A204.1 (cell line): ENCODE data around the gene CDC42SE2.
"Not testable (repeated sequence)": the region's sequence is repeated elsewhere in the genome, so short reads cannot be mapped to it uniquely, and the experiment has no call there.

Experiments used
- FAIRE-seq: peaks from 2 replicates; lab custom pipeline; 2012; peaks lifted over from hg19 to GRCh38; lab: Jason Lieb, UNC

Gene CDC42SE2

DNA sequence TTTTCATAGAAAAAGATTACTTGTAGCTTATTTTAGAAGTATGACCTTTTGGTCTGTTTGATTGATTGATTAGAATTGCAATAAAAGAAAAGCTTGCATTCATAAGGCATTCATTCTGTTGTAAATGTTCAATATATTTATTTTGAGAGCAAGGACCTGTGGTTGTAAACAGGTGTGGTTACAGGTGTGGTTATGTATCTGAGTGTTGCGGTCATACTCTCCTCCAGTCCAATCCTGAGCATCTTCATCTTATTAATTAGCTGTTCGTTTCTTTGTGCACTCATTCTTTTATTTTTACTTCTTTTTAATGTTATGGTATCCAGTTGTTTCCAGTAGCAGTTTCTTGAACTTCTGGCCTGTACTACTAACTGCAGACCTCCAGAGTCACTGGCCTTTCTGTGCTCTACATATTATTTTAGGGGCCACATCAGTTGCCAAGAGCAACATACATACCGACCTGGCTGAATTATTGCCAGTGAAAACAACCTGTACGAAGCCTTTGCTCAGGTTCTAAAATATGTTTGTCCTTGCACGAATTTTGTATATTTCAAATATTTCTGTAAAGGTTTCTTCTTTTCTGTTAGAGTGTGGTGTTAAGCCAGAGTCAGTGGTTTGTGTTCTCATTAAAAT, 128.7 kb downstream of the CDC42SE2 start:
- no peak for FAIRE-seq

DNA sequence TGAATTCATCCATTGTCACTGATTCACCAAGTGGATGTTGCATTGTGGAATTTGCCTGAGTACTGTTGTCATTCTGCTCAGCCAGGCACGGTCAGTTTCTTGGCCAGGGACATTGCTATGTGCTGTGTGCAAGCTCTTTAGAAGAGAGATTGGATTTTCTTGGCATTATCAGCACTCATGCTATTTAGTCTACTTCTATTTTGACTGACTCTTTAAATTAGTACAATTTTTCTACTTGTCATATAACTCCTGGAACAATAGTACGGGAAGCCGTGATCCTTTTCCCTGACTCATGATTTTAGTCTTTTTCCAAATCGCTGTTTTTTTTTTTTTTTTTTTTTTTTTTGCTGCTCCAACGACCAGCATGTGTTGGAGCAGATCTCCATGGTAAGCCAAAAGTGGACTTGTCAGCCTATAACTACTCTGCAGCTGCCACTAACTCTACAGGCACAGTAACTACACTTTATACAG, 129.7 kb downstream of the CDC42SE2 start:
- no peak for FAIRE-seq

DNA sequence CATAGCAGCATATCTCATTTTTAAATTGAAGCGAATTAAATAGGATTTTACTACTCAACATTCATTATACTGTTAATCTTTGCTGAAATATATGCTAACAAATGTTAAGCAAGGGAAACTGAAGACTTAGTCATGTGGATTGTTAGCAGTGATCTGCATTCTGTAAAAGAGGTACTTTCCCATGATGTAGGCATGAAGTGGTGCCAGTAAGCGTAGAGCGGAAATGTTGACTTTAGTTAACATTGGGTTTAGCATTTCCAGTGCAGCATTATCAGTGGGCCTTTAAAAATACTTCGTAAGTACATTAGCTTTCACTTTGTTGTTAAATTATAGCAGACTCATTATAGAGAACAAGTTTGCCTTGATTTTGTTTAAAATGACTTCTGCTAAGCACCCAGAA, 130.3 kb downstream of the CDC42SE2 start:
- FAIRE-seq, result no peak

DNA sequence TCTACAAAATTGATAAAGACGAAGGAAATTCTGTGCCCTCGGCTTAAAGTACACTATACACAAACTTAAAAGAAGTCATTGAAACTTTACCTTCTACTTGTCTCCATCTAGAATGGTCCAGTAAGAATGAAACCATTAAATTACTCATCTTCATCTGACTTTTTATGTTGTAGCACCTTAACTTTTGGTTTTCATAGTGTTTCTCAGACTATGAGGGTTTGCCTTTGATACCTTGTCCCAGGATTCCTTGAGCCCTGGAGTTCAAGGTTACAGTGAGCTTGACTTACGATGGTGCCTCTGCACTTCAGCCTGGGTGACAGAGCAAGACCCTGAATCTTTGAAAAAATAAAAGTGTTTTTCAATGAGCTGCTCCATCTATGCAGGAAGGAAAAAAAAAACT, 132.2 kb downstream of the CDC42SE2 start:
- no peak for FAIRE-seq

DNA sequence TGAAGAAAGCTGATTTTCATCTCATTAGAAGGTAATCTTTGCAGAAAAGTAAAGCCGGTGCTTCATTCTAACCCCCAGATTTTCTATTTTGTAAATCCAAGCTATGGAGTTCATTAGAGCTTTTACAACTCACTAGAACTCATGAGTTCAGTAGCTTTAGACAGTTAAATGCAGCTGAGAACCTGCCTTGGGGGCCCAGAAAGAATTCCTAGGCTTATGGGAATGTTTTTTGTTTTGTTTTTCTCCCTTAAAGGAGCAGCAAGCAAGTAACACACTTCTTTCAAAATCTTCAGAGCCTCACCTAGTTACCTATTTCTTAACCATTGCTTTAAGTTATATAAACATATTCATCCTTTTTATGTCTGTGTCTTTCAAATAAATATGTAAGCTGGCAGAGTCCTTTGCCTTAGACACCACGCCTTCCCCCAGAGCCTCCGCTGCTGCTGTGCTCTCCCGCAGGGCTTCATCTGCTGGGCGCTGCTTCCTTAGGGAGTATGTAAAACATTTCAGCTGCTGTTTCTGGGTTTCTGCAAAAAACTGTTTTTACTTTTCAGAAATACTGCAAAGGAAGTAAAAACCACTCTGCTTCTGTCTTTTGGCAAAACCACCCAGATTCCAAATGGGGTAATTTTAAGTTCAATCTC, 132.9 kb downstream of the CDC42SE2 start:
- no peak for FAIRE-seq

DNA sequence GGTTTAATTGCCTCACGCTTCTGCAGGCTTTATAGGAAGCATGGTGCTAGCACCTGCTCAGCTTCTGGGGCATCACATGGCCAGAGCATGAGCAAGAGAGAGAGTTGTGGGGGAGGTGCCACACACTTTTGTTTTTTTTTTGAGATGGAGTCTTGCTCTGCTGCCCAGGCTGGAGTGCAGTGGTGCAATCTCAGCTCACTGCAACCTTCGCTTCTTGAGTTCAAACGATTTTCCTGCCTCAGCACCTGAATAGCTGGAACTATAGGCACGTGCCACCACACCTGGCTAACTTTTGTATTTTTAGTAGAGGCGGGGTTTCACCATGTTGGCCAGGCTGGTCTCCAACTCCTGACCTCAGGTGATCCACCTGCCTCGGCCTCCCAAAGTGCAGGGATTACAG, 135.2 kb downstream of the CDC42SE2 start:
- FAIRE-seq, result not testable (repeated sequence)

DNA sequence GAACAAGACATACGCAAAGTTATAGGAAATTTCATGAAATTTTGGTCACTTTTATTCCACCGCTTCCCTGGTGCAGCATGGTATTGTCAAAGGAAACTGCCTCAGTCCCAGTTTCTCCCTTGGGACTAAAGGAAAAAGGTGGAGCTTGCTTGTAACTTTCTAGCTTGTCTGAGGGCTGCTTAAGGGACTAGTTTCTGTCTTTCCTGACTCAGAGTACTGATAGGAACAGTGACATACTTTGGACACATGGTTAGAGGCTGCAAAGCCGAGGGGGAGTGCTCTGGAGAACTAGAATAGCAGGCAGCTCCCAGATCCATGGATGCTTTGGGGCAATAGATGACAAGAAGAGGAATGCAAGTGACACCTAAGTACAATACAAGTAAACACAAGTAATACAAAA, 136.7 kb downstream of the CDC42SE2 start:
- no peak for FAIRE-seq

DNA sequence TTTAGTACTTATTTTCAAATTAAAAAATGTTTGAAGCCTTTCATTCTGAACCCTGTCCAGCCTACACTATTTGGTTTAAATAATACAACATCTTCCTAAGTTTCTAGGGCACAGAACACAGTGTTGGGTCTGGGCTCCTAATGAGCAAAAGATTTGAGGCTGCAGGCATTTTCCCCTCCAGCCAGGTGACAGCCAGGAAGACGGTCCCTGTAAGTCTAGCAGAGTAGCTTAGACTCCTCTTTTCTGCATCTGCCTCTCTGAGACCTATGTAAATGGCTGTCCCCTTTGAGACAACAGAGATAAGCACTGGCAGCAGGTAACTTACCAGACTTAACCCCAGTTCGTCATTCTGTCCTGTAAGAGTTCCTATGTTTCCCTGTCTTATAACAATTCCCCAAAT, 141.8 kb downstream of the CDC42SE2 start:
- FAIRE-seq, result no peak

DNA sequence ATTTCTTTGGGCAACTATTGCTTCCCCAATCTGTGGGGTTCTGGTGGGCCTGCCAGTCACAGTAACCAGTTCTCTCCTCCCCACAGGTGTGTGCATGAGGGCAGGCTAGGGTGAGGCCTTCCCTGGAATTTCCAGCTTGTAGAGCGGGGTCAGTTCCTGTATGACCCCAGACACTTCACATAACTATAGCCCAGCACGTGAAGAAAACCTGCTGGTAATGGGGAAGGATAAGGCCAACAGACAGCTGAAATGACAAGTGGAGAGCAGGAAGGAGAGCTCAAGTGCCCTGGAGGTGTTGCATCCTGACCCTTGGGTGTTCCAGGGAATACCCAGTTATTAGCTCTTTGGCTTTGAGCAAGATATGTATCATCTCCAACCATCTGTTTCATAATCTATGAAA, 142.2 kb downstream of the CDC42SE2 start:
- FAIRE-seq, result no peak

DNA sequence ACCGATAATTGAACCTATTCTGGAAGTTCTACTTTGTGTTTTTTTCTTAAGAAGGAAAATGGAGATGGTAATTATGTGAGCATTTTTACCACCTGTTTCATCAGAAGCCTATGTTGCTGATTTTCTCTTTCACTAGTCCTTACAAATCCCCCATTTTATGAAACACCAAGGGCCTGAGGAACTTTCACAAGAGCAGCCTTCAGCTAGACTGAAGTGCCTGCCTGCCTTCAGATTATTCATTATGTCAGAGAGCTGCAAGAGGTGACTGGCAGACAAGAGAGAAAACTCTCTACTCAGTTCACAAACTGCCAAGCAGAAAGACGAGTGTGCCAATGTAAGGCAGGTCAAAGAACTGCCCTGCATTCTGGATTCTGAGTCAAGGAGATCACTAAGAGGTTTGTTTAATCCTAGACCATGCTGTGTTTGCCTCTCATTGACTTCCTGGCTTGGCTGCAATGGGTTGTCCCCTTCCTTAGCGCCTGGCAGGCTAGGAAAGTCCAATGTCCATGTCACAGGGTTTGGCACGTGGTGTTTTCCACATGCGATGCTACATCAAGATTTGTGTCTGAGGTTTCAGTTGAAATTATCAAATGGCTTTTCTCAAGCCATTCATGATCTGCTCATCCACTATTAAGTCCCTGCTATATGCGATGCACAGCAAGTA, 143.3 kb downstream of the CDC42SE2 start:
- no peak for FAIRE-seq

DNA sequence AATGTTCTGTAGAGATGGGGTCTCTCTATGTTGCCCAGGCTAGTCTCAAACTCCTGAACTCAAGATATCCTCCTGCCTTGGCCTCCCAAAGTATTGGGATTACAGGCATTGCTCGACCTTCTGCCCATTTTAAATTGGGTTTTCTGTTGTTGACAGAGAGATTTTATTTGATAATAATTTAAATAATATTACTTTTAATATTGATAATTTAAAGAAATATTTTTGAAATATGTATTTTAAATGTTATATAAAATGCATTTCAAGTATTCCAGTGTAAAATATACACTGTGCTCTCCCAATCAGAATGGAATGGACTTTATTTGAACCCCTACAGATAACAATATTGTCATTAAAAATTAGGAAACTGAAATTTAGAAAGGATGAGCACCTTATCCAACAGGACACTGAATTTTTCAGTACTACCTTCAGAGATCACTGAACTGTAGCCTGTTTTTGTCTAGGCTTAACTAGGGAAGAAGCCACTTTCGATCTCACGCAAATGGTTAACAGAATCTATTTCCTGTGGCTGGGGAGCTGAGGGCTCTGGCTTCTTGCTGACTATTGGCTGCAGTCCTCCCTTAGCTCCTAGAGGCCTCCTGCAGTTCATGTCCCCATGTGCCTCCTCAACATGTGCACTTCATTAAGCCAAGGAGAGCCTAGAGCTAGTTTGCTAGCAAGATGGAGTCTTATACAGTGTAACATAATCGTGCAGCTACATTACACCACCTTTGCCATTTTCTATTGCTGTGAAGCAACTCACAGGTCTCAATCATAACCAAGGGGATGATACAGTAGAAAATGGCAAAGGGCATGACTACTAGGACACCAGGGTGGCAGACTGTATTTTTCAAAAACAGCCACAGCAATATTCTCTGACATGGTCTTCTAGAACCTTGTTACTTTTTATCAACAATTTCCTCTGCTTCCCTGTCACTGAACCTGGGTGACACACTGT, 150.0 kb downstream of the CDC42SE2 start:
- FAIRE-seq, result no peak

DNA sequence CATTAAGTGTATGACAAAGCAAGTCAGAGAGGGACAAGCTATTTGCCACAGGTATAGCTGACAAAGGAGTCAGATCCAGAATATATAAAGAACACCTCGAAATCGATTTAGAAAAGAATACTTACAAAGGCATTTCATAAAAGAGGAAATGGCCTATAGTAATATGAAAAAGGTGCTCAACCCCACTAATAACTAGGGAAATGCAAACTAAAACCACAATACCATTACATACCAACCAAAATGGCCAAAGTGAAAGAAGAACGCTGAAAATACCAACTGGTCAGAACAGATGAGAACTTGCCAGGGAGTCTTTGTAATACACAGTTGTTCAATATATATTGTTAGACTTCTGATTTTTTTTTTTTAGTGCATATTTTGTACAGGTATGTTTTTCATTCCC, 152.9 kb downstream of the CDC42SE2 start:
- FAIRE-seq, result no peak

DNA sequence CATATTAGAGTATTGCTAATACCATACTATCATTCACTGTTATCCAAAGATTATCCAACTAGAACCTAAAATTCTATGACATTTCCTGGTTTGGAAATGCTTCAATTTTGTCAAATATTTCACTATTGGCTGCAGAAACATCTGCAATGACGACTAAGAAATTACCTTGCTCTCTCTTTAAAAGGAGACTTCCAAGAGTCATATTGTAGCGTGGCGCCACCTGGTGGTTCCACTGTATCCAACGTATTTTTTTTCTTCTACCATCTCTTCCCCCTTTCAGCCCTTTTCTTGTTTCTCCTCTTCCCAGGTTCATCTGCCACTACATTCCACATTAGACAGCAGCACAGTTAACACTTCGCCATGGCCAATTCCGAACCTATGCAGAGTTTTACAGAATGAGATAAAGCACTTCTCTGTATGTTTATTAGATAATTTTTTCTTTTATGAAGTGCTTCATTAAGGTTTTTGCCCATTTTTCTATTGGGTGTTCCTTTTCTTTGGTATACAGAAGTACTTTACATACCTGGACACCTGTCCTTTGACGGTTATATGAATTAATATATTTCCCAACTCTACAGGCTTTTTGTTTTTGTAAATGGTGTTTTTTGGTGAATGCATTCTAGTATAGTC, 153.5 kb downstream of the CDC42SE2 start:
- peak; percentile 92 for FAIRE-seq

DNA sequence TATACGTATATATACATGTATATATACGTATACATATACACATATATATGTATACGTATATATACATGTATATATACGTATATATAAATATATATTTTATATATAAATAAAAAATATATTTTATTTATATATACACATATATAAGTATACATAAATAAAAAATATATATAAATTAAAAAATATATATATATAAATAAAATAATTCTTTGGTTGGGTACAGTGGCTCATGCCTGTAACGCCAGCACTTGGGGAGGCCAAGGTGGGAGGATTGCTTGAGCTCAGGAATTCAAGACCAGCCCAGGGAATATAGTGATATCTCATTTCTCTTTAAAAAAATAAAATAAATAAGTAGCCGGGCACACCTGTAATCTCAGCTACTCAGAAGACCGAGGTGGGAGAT, 155.0 kb downstream of the CDC42SE2 start:
- peak; percentile 97 for FAIRE-seq

DNA sequence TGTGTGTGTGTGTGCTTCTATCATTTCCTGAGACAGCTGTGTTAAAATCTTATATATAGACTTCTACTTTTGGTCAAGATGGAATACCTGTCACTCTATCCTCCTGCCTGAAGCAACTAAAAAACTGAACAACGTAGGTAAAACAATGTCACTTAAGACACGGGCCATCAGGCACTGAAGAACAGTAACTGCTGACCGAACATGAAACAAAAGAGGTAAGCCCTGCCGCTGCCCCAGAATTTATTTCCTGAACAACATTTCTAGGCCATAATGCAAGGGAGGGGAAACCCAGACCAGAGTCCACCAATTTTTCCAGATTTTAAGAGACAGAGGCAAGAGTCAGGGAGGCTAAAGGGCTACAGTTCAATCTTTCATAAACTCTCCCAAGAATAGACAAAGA, 156.0 kb downstream of the CDC42SE2 start:
- FAIRE-seq, result no peak

DNA sequence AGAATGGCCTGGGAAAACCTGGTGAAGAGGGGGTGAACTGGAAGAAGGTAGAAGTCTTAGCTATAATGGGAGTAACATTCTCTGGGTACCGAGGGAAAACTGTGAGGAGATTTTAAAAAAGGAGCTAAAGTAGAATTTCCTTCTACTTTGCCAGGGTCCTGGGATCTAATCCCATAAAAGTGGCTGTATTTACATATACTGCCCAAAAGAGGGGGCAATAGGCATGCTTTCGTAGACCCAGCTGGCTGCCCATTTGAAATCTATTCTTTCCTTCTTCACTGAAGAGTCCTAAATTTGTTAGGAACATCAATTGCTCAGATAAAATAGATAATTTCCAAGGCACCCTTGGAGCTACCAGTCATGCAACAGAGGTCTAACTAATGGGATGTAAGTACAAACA, 159.2 kb downstream of the CDC42SE2 start:
- FAIRE-seq, result no peak

DNA sequence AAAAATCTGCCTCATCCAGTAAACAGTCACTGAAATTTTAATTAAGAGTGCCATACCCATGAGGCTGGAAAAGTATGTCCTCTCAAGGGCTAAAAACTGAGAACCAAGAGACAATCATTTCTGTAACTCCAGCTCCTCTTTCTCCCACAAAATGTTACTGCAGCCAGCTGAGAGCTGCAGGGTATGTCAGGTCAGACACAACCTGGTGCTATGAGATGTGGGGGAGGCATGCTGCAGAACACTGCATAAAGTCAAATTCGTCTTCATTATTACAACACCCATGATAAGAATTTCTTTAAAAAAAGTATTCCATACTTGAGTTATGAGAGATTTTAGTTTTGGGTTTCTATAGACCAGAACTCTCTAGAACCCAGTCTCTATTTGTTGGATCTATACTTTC, 162.2 kb downstream of the CDC42SE2 start:
- no peak for FAIRE-seq

DNA sequence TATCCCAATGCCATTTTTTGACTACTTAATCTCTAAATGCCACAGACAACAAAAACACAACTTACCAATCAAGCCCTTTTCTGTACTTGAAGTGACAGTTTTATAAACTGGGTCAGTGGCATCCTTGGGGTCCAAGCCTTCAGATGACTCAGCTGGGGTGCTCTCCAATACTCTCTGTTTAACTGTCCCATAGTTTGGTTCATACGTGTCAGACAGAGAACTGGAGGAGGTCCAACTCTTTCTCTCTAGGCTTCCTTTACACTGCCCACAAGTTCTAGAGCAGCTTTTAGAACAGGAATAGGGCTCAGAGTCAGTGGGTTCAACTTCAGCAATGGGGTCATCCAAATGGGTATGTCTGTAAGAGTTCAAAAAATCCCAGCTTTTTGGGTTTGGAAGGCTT, 166.9 kb downstream of the CDC42SE2 start:
- no peak for FAIRE-seq

DNA sequence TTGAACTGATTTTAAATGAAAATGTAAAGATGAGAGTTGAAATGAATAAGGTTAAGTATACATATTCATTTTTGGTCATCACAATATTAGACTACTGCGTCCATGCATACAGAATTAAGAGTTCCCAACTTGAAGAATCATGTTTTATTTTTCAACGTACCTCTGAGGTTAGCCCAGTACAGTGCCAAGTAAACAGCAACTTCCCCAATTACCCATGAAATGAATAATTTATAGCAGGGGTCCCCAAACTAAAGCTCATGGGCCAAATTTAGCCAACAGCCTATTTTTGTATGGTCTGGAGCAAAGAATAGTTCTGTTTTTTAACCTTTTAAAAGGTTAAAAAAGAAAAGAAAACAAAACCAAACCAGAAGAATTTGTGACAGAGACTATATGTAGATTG, 167.9 kb downstream of the CDC42SE2 start:
- no peak for FAIRE-seq

DNA sequence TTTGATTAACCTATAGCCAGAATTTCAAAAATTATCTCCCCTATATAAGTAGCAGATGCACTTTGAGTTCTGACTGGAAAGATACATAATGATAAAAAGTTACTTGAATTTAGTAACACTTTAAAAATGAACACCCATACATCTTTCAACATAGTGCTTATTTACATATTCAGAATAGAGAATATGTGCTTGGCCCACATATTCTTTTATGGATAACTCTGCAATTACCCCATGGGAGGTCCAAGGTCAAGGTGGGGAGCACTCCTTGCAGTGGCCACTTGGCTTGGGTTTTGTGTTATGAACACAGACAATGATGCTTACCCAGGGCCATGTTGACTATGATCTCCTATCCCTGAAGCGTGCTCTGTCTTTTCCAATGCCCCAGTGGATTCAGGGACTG, 169.3 kb downstream of the CDC42SE2 start:
- no peak for FAIRE-seq

DNA sequence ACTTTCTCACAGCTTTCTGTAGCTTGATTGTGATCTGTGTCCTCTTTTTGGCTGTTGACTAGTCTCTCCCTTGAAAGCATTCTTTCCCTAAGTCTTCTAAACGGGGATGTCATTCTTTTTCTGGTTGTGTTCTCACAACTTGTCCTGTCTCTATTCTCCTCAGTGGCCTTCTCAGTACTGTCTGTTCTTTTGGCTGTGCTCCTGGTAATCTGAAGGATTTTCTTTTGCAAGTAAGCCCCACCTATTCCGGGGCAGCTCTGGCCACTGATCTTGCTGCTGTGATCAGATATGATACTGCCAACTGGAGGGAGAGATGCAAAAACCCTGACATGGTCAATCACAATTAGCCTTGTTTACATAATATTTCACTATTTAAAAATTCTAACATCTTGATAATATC, 172.2 kb downstream of the CDC42SE2 start:
- FAIRE-seq, result no peak

DNA sequence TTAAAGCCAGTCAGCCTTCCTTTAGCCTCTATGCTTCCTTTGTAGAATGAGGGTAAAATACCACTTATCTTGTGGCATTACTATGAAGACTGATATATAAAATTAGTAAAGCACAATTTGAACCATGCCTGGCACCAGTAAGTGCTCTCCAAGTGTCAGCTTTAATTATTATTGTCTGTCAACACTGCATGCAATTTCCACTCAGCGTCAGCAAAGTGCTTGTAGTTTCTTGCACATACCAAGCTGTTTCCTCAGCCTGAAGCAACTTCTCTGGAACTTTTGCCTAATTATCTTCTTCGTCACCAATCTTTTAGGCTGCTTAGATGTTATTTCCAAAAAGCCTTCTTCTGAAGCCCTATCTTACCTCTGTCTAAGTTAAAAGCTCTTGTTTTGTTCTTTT, 177.3 kb downstream of the CDC42SE2 start:
- FAIRE-seq, result no peak
